ENCODE results near the gene GNG12.

- TF ChIP-seq POLR2A (IDR thresholded peaks at IDR 0.05; ENCODE audit: low read depth, low read length) (no peak), POLR2AphosphoS5 (IDR thresholded peaks at IDR 0.05; ENCODE audit: low read depth, low read length) (no peak), TAF1 (IDR thresholded peaks at IDR 0.05; ENCODE audit: borderline replicate concordance, low read depth, low read length) (no peak)
These were observed 56.3 kb downstream of the GNG12 start for GRCh38 chr1:67777016-67777415.
